HG03108 (cell line): ENCODE measurements around the gene RIMS3.
"Not testable (repeated sequence)": the region's sequence is repeated elsewhere in the genome, so short reads cannot be mapped to it uniquely, and the experiment has no call there.

Experiments
- ATAC-seq: cut with Tn5 transposase; IDR thresholded peaks from one replicate; pipeline ENCODE4 v1.9.1; 2021; ENCODE audit warnings: moderate library complexity; ENCODE audit not compliant: unreplicated experiment

RIMS3 gene

GRCh38 chr1:40594187-40594531, 71.3 kb downstream of the RIMS3 start:
- no peak for ATAC-seq

- ATAC-seq, result no peak
Observed at GRCh38 chr1:40593449-40594186, 71.9 kb downstream of the RIMS3 start.

GRCh38 chr1:40592107-40592803, 73.2 kb downstream of the RIMS3 start:
- no peak for ATAC-seq

- no peak for ATAC-seq
Observed at GRCh38 chr1:40588586-40588985, 76.9 kb downstream of the RIMS3 start.

GRCh38 chr1:40583980-40584379, 81.5 kb downstream of the RIMS3 start:
- no peak for ATAC-seq

- no peak for ATAC-seq
Observed at GRCh38 chr1:40582116-40582515, 83.4 kb downstream of the RIMS3 start.

- ATAC-seq, result no peak
Observed at GRCh38 chr1:40575336-40575735, 90.1 kb downstream of the RIMS3 start.

- ATAC-seq, result not testable (repeated sequence)
Observed at GRCh38 chr1:40574805-40575204, 90.7 kb downstream of the RIMS3 start.
